Activated CD4-positive, alpha-beta T cell treated with anti-CD3 and anti-CD28 coated beads, Interleukin-2, amount 10 ng/mL, durations not matched to agents 7 days and 5 days (primary cell): ENCODE data around the gene GPRC5D. TPM values are rescaled to one million over a fixed set of nuclear protein-coding genes. Genes with fewer than 3 reads are reported as not detected.

ENCODE experiments used
- CTCF ChIA-PET: fragments of 350-600 bp; sonication (Branson Sonifier 250); formaldehyde crosslinking; loops from one replicate; lab custom pipeline; 2021; ENCODE audit warnings: antibody characterized with exemption; lab: Charles Lee
- POLR2A ChIA-PET: fragments of 350-600 bp; sonication (Branson Sonifier 250); formaldehyde crosslinking; loops from one replicate; lab custom pipeline; 2021; ENCODE audit warnings: antibody characterized with exemption; lab: Charles Lee
- DNase-seq: peaks from one replicate; pipeline ENCODE4 v3.0.0-alpha.2; 2020
- H3K27ac Mint-ChIP-seq: one replicate; pipeline ENCODE4 v1.8.0; 2021; ENCODE audit warnings: mild to moderate bottlenecking, moderate library complexity, mixed read lengths
- H3K27me3 Mint-ChIP-seq: one replicate; pipeline ENCODE4 v1.8.0; 2021; ENCODE audit warnings: mixed read lengths
- H3K36me3 Mint-ChIP-seq: one replicate; pipeline ENCODE4 v1.8.0; 2021; ENCODE audit warnings: low read depth, mixed read lengths
- H3K4me1 Mint-ChIP-seq: one replicate; pipeline ENCODE4 v1.8.0; 2021; ENCODE audit warnings: mixed read lengths
- H3K4me3 Mint-ChIP-seq: one replicate; pipeline ENCODE4 v1.8.0; 2021; ENCODE audit warnings: mild to moderate bottlenecking, moderate library complexity, mixed read lengths
- H3K9me3 Mint-ChIP-seq: one replicate; pipeline ENCODE4 v1.8.0; 2021; ENCODE audit warnings: mixed read lengths
- total RNA-seq, 2 experiments: library from RNA; stranded (reverse); gene quantifications; one replicate each; pipeline ENCODE4 v1.2.3, GENCODE V29; 2021

GPRC5D gene
- total RNA-seq = under 1 TPM; 0.22 to 0.67 TPM

- no peaks in the 10 kb centered on the region for H3K36me3 Mint-ChIP-seq
- ChIA-PET CTCF (interaction anchor here (0.7 to 1.2 kb wide), 3 partner anchors 12 to 133 kb away, joined by 3 read pairs; no protein-coding TSS in a partner anchor), POLR2A (no interaction called here)
- H3K27ac Mint-ChIP-seq = no peak within 1 kb of the TSS
- H3K27me3 Mint-ChIP-seq = no peaks in the 10 kb centered on the region
- H3K9me3 Mint-ChIP-seq = no peaks in the 10 kb centered on the region
- H3K4me1 Mint-ChIP-seq = no peaks in the 10 kb centered on the region
- H3K4me3 Mint-ChIP-seq = no peak within 1 kb of the TSS
- no peak for DNase-seq
Measured at GRCh38 chr12:12952036-12952435, at the start of gene GPRC5D. GPRC5D (minus strand) TSS chr12:12952170; CDS start chr12:12950384, 1,786 bp downstream.

GRCh38 chr12:13001775-13002040, 49.7 kb upstream of the GPRC5D start:
- Mint-ChIP-seq H3K27ac (peak overlapping the region; percentile 76), H3K36me3 (no peaks in the 10 kb centered on the region), H3K27me3 (peaks cover 31% of the 10 kb centered on the region), H3K4me3 (peak overlapping the region; percentile 71), H3K9me3 (no peaks in the 10 kb centered on the region), H3K4me1 (peaks cover 29% of the 10 kb centered on the region)
- no peak for DNase-seq
- POLR2A ChIA-PET = no interaction called here
- CTCF ChIA-PET = interaction anchor here (1.4 kb wide), 1 partner anchor 18 kb away, joined by 3 read pairs; no protein-coding TSS in a partner anchor

- Mint-ChIP-seq H3K4me3 (peak overlapping the region; percentile 81), H3K27me3 (peaks cover 31% of the 10 kb centered on the region), H3K9me3 (no peaks in the 10 kb centered on the region), H3K36me3 (no peaks in the 10 kb centered on the region), H3K27ac (peak overlapping the region; percentile 94), H3K4me1 (peaks cover 29% of the 10 kb centered on the region)
- ChIA-PET CTCF (interaction anchor here (1.4 kb wide), 1 partner anchor 18 kb away, joined by 3 read pairs; no protein-coding TSS in a partner anchor), POLR2A (no interaction called here)
- peak; percentile 38 for DNase-seq
Measured at GRCh38 chr12:13000925-13001774, 49.2 kb upstream of the GPRC5D start.

GRCh38 chr12:13000616-13000924, 48.6 kb upstream of the GPRC5D start:
- ChIA-PET CTCF (interaction anchor here (1.4 kb wide), 1 partner anchor 19 kb away, joined by 3 read pairs; no protein-coding TSS in a partner anchor), POLR2A (no interaction called here)
- H3K4me1 Mint-ChIP-seq = peaks cover 29% of the 10 kb centered on the region
- DNase-seq = no peak
- no peaks in the 10 kb centered on the region for H3K36me3 Mint-ChIP-seq
- H3K27me3 Mint-ChIP-seq = peaks cover 31% of the 10 kb centered on the region
- peak overlapping the region; percentile 81 for H3K4me3 Mint-ChIP-seq
- H3K9me3 Mint-ChIP-seq = no peaks in the 10 kb centered on the region
- H3K27ac Mint-ChIP-seq = peak overlapping the region; percentile 94

GRCh38 chr12:12999959-13000615, 48.1 kb upstream of the GPRC5D start, which contains the start of gene HEBP1:
HEBP1 (minus strand) TSS chr12:13000265; CDS start chr12:13000114, 151 bp downstream.
- peaks cover 29% of the 10 kb centered on the region for H3K4me1 Mint-ChIP-seq
- ChIA-PET CTCF (interaction anchor here (1.4 kb wide), 1 partner anchor 19 kb away, joined by 3 read pairs; no protein-coding TSS in a partner anchor), POLR2A (no interaction called here)
- DNase-seq = peak; percentile 95
- peak within 1 kb of the TSS; percentile 94 for H3K27ac Mint-ChIP-seq
- peaks cover 31% of the 10 kb centered on the region for H3K27me3 Mint-ChIP-seq
- H3K36me3 Mint-ChIP-seq = no peaks in the 10 kb centered on the region
- no peaks in the 10 kb centered on the region for H3K9me3 Mint-ChIP-seq
- peak within 1 kb of the TSS; percentile 81 for H3K4me3 Mint-ChIP-seq

GRCh38 chr12:12999271-12999958, 47.4 kb upstream of the GPRC5D start:
- Mint-ChIP-seq H3K9me3 (no peaks in the 10 kb centered on the region), H3K4me3 (peak overlapping the region; percentile 81), H3K4me1 (peaks cover 29% of the 10 kb centered on the region), H3K27ac (peak overlapping the region; percentile 94), H3K27me3 (peaks cover 26% of the 10 kb centered on the region), H3K36me3 (no peaks in the 10 kb centered on the region)
- no peak for DNase-seq
- CTCF ChIA-PET = interaction anchor here (1.0 kb wide), 1 partner anchor 13 kb away, joined by 5 read pairs; no protein-coding TSS in a partner anchor
- POLR2A ChIA-PET = no interaction called here

GRCh38 chr12:12998248-12998647, 46.3 kb upstream of the GPRC5D start:
- H3K4me1 Mint-ChIP-seq = peaks cover 32% of the 10 kb centered on the region
- H3K4me3 Mint-ChIP-seq = no peak overlapping the region
- H3K27ac Mint-ChIP-seq = no peak overlapping the region
- ChIA-PET POLR2A (no interaction called here), CTCF (interaction anchor here (1.7 kb wide), 1 partner anchor 9 kb away, joined by 3 read pairs; no protein-coding TSS in a partner anchor)
- no peak for DNase-seq
- no peaks in the 10 kb centered on the region for H3K36me3 Mint-ChIP-seq
- H3K27me3 Mint-ChIP-seq = peaks cover 17% of the 10 kb centered on the region
- no peaks in the 10 kb centered on the region for H3K9me3 Mint-ChIP-seq

- no peak overlapping the region for H3K4me3 Mint-ChIP-seq
Measured at GRCh38 chr12:12997734-12998133, 45.8 kb upstream of the GPRC5D start.

GRCh38 chr12:12997156-12997555, 45.2 kb upstream of the GPRC5D start:
- POLR2A ChIA-PET = no interaction called here
- Mint-ChIP-seq H3K4me3 (no peak overlapping the region), H3K4me1 (peaks cover 41% of the 10 kb centered on the region), H3K27ac (no peak overlapping the region), H3K9me3 (no peaks in the 10 kb centered on the region), H3K36me3 (no peaks in the 10 kb centered on the region), H3K27me3 (peaks cover 6% of the 10 kb centered on the region)
- CTCF ChIA-PET = interaction anchor here (0.6 to 1.7 kb wide), 5 partner anchors 10 to 194 kb away, joined by 3 to 4 read pairs (median 3); no protein-coding TSS in a partner anchor
- DNase-seq = no peak

More at GRCh38 chr12:12997734-12998133, 45.8 kb upstream of the GPRC5D start:
- H3K9me3 Mint-ChIP-seq = no peaks in the 10 kb centered on the region
- ChIA-PET POLR2A (no interaction called here), CTCF (interaction anchor here (0.6 to 1.7 kb wide), 5 partner anchors 9 to 195 kb away, joined by 3 to 4 read pairs (median 3); no protein-coding TSS in a partner anchor)
- no peak overlapping the region for H3K27ac Mint-ChIP-seq
- peaks cover 11% of the 10 kb centered on the region for H3K27me3 Mint-ChIP-seq
- H3K4me1 Mint-ChIP-seq = peaks cover 37% of the 10 kb centered on the region
- H3K36me3 Mint-ChIP-seq = no peaks in the 10 kb centered on the region
- no peak for DNase-seq

GRCh38 chr12:12996209-12996608, 44.2 kb upstream of the GPRC5D start:
- POLR2A ChIA-PET = no interaction called here
- Mint-ChIP-seq H3K4me1 (peaks cover 36% of the 10 kb centered on the region), H3K27me3 (no peaks in the 10 kb centered on the region), H3K4me3 (no peak overlapping the region), H3K9me3 (no peaks in the 10 kb centered on the region), H3K36me3 (no peaks in the 10 kb centered on the region), H3K27ac (no peak overlapping the region)
- CTCF ChIA-PET = no interaction called here
- no peak for DNase-seq

GRCh38 chr12:12995088-12995487, 43.1 kb upstream of the GPRC5D start:
- no peak overlapping the region for H3K4me3 Mint-ChIP-seq

GRCh38 chr12:12993367-12993766, 41.4 kb upstream of the GPRC5D start:
- H3K9me3 Mint-ChIP-seq = no peaks in the 10 kb centered on the region
- H3K36me3 Mint-ChIP-seq = no peaks in the 10 kb centered on the region
- ChIA-PET CTCF (interaction anchor here (0.6 to 0.7 kb wide), 2 partner anchors 133 to 1286 kb away, joined by 3 to 7 read pairs; no protein-coding TSS in a partner anchor), POLR2A (no interaction called here)
- H3K4me1 Mint-ChIP-seq = peaks cover 19% of the 10 kb centered on the region
- no peaks in the 10 kb centered on the region for H3K27me3 Mint-ChIP-seq
- no peak overlapping the region for H3K4me3 Mint-ChIP-seq
- H3K27ac Mint-ChIP-seq = peak overlapping the region; percentile 33
- DNase-seq = no peak

More at GRCh38 chr12:12995088-12995487, 43.1 kb upstream of the GPRC5D start:
- no peak overlapping the region for H3K27ac Mint-ChIP-seq
- DNase-seq = no peak
- ChIA-PET POLR2A (interaction anchor here (0.6 kb wide), 1 partner anchor 266 kb away, joined by 4 read pairs; no protein-coding TSS in a partner anchor), CTCF (interaction anchor here (0.5 to 1.3 kb wide), 3 partner anchors 9 to 202 kb away, joined by 3 read pairs; no protein-coding TSS in a partner anchor)
- no peaks in the 10 kb centered on the region for H3K27me3 Mint-ChIP-seq
- no peaks in the 10 kb centered on the region for H3K36me3 Mint-ChIP-seq
- no peaks in the 10 kb centered on the region for H3K9me3 Mint-ChIP-seq
- H3K4me1 Mint-ChIP-seq = peaks cover 31% of the 10 kb centered on the region
